Panc1 (cell line): ENCODE measurements around the gene RPL13.

Experiments
- CTCF ChIP-seq: fragments of 450-650 bp; IDR thresholded peaks from 2 replicates; pipeline ENCODE4 v1.5.1; 2017; ENCODE audit warnings: mild to moderate bottlenecking
- POLR2AphosphoS5 ChIP-seq: IDR thresholded peaks from 2 replicates; pipeline ENCODE4 v1.6.1; 2012; ENCODE audit warnings: mild to moderate bottlenecking, low read depth, low read length, moderate library complexity
- SIN3A ChIP-seq: IDR thresholded peaks from 2 replicates; pipeline ENCODE4 v1.6.1; 2012; ENCODE audit warnings: low read depth, mild to moderate bottlenecking, low read length, moderate library complexity, borderline replicate concordance; ENCODE audit not compliant: insufficient read depth
- TF ChIP-seq, protein P1 (sequence below), 2 experiments: IDR thresholded peaks; 2 replicates each; pipeline ENCODE4 v1.6.1; 2011 to 2012; ENCODE audit warnings: low read depth in 2 of 2, control low read depth in 1 of 2, low read length in 1 of 2, mild to moderate bottlenecking in 1 of 2, moderate library complexity in 1 of 2; ENCODE audit not compliant: insufficient read depth in 1 of 2

DNA sequence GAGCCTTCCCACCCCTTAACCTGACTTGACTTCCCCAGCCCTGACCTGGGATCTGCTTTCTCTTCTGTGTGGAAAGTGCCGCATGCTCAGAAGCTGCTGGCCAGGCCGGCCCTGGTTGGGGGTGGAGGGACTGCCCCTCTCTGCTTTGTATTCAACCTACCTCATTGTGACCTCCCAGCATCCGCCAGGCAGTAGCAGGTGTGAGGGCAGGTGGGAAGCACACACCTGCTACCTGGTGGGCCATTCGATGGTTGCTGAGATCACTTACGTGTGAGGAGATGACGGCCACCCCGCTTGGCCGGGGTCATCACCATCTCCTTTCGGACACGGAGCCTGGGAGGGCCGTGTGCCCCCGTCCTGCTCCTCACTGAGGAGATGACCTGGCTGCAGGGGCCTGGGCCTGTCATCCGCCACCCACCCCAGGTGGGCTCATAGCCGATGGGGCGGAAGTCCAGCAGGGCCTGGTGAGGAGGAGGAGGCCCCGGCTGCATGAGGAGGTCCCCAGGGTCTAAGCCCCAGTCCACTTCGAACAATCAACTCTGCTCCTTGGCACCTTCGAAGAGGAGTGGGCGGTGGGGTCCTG is 22.2 kb downstream of the RPL13 start:
- no peak for TF ChIP-seq CTCF
- TF ChIP-seq POLR2AphosphoS5: no peak
- TF ChIP-seq, protein P1, sequence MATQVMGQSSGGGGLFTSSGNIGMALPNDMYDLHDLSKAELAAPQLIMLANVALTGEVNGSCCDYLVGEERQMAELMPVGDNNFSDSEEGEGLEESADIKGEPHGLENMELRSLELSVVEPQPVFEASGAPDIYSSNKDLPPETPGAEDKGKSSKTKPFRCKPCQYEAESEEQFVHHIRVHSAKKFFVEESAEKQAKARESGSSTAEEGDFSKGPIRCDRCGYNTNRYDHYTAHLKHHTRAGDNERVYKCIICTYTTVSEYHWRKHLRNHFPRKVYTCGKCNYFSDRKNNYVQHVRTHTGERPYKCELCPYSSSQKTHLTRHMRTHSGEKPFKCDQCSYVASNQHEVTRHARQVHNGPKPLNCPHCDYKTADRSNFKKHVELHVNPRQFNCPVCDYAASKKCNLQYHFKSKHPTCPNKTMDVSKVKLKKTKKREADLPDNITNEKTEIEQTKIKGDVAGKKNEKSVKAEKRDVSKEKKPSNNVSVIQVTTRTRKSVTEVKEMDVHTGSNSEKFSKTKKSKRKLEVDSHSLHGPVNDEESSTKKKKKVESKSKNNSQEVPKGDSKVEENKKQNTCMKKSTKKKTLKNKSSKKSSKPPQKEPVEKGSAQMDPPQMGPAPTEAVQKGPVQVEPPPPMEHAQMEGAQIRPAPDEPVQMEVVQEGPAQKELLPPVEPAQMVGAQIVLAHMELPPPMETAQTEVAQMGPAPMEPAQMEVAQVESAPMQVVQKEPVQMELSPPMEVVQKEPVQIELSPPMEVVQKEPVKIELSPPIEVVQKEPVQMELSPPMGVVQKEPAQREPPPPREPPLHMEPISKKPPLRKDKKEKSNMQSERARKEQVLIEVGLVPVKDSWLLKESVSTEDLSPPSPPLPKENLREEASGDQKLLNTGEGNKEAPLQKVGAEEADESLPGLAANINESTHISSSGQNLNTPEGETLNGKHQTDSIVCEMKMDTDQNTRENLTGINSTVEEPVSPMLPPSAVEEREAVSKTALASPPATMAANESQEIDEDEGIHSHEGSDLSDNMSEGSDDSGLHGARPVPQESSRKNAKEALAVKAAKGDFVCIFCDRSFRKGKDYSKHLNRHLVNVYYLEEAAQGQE (IDR thresholded peaks at IDR 0.05; ENCODE audit: insufficient read depth in 1 of 2, low read depth in 2 of 2, low read length in 1 of 2): no peak
- TF ChIP-seq SIN3A: no peak
